H1 (cell line): ENCODE results near the gene OXSR1. TPM values are rescaled to one million over a fixed set of nuclear protein-coding genes. Genes with fewer than 3 reads are reported as not detected.

Source experiments
- CTCF ChIA-PET: fragments of 300-600 bp; sonication (Branson Sonifier 250); formaldehyde crosslinking; loops from one replicate; lab custom pipeline; 2021; ENCODE audit not compliant: partially characterized antibody; lab: Charles Lee
- POLR2A ChIA-PET: fragments of 300-600 bp; sonication (Branson Sonifier 250); formaldehyde crosslinking; loops from one replicate; lab custom pipeline; 2021; ENCODE audit warnings: inconsistent platforms; ENCODE audit not compliant: partially characterized antibody; lab: Charles Lee
- DNase-seq, 2 experiments: peaks; one replicate each; pipeline versions ENCODE4 v3.0.0 to v3.0.0-alpha.2; 2010 to 2022; ENCODE audit warnings: low spot score in 2 of 2, low read depth in 1 of 2, mixed read lengths in 1 of 2
- FAIRE-seq: peaks from 2 replicates; lab custom pipeline; 2011; peaks lifted over from hg19 to GRCh38; lab: Jason Lieb, UNC
- H2AFZ ChIP-seq: 2 replicates; pipeline ENCODE4 v1.8.1; 2012; ENCODE audit warnings: low read length, inconsistent platforms
- H2AK5ac ChIP-seq: 2 replicates; pipeline ENCODE4 v1.6.1; 2013; ENCODE audit warnings: low read depth, low read length
- H2BK120ac ChIP-seq: replicated peaks from 2 replicates; pipeline ENCODE3; 2013; ENCODE audit warnings: low read depth, low read length, inconsistent platforms
- H2BK12ac ChIP-seq: 2 replicates; pipeline ENCODE4 v1.6.1; 2013; ENCODE audit warnings: low read depth, low read length
- H2BK15ac ChIP-seq: 2 replicates; pipeline ENCODE4 v1.6.1; 2013; ENCODE audit warnings: low read length
- H2BK20ac ChIP-seq: 2 replicates; pipeline ENCODE4 v1.6.1; 2013; ENCODE audit warnings: low read length
- H2BK5ac ChIP-seq: 2 replicates; pipeline ENCODE4 v1.6.1; 2013; ENCODE audit warnings: low read depth, low read length
- H3K14ac ChIP-seq: 2 replicates; pipeline ENCODE4 v1.6.1; 2013; ENCODE audit warnings: inconsistent platforms; ENCODE audit not compliant: insufficient read length
- H3K18ac ChIP-seq: 2 replicates; pipeline ENCODE4 v1.6.1; 2013; ENCODE audit warnings: low read length; ENCODE audit errors: extremely low read depth
- H3K23ac ChIP-seq: 2 replicates; pipeline ENCODE4 v1.6.1; 2013; ENCODE audit warnings: inconsistent platforms; ENCODE audit not compliant: insufficient read length
- H3K23me2 ChIP-seq: 2 replicates; pipeline ENCODE4 v1.6.1; 2013; ENCODE audit warnings: low read depth, low read length
- H3K27ac ChIP-seq: 2 replicates; pipeline ENCODE4 v1.6.1; 2011; ENCODE audit warnings: low read depth, low read length, inconsistent platforms
- H3K27me3 ChIP-seq, 4 experiments: replicated peaks in 1 of 4; 1 replicate in 1 of 4; 2 replicates in 3 of 4; pipeline versions ENCODE4 v1.6.1 to v1.8.1; 2011 to 2013; ENCODE audit warnings: low read length in 3 of 4, mild to moderate bottlenecking in 3 of 4, inconsistent platforms in 2 of 4, mixed read lengths in 2 of 4, moderate library complexity in 1 of 4; ENCODE audit not compliant: control insufficient read depth in 3 of 4, insufficient read depth in 3 of 4; ENCODE audit errors: extremely low read depth in 1 of 4
- H3K36me3 ChIP-seq, 4 experiments: 2 replicates each; pipeline versions ENCODE4 v1.6.1 to v1.8.1; 2011 to 2013; ENCODE audit warnings: mild to moderate bottlenecking in 4 of 4, low read length in 3 of 4, moderate library complexity in 2 of 4, control low read depth in 1 of 4, inconsistent platforms in 1 of 4; ENCODE audit not compliant: insufficient read depth in 4 of 4, control insufficient read depth in 2 of 4
- H3K4ac ChIP-seq: replicated peaks from 2 replicates; pipeline ENCODE3; 2013; ENCODE audit warnings: low read length, low read depth, mixed read lengths, inconsistent platforms; ENCODE audit not compliant: insufficient read length
- H3K4me1 ChIP-seq, 4 experiments: replicated peaks in 1 of 4; 1 replicate in 1 of 4; 2 replicates in 3 of 4; pipeline versions ENCODE4 v1.6.1 to v1.8.1; 2011 to 2013; ENCODE audit warnings: low read length in 3 of 4, inconsistent platforms in 2 of 4, mixed read lengths in 1 of 4; ENCODE audit not compliant: insufficient read depth in 4 of 4, control insufficient read depth in 3 of 4
- H3K4me2 ChIP-seq, 2 experiments: 2 replicates each; pipeline versions ENCODE4 v1.6.1 to v1.8.1; 2011 to 2013; ENCODE audit warnings: low read depth in 2 of 2, low read length in 2 of 2, control low read depth in 1 of 2, inconsistent platforms in 1 of 2, mild to moderate bottlenecking in 1 of 2; ENCODE audit not compliant: insufficient read depth in 1 of 2
- H3K4me3 ChIP-seq, 4 experiments: fragments of 200-600, 300-600 bp in 1 of 4; sonication (generic), shearing (Covaris generic), sonication (Bioruptor Twin) in 1 of 4; 2 replicates each; pipeline versions ENCODE4 v1.5.1 to v1.8.1; 2011 to 2016; ENCODE audit warnings: low read length in 4 of 4, low read depth in 3 of 4, control low read depth in 2 of 4, inconsistent platforms in 2 of 4, mild to moderate bottlenecking in 2 of 4, mixed read lengths in 1 of 4, moderate library complexity in 1 of 4; ENCODE audit not compliant: insufficient read depth in 2 of 4; ENCODE audit errors: extremely low read depth in 1 of 4
- H3K56ac ChIP-seq: replicated peaks from 2 replicates; pipeline ENCODE3; 2013; ENCODE audit warnings: low read depth, mild to moderate bottlenecking, mixed read lengths, low read length, inconsistent platforms; ENCODE audit not compliant: insufficient read length
- H3K79me1 ChIP-seq: 2 replicates; pipeline ENCODE4 v1.6.1; 2013; ENCODE audit warnings: low read depth, low read length, control low read depth
- H3K79me2 ChIP-seq, 2 experiments: 2 replicates each; pipeline versions ENCODE4 v1.6.1 to v1.8.1; 2012 to 2013; ENCODE audit warnings: low read length in 2 of 2, mild to moderate bottlenecking in 2 of 2, inconsistent platforms in 1 of 2; ENCODE audit not compliant: insufficient read depth in 2 of 2, control insufficient read depth in 1 of 2
- H3K9ac ChIP-seq, 4 experiments: replicated peaks in 1 of 4; 1 replicate in 1 of 4; 2 replicates in 3 of 4; pipeline versions ENCODE4 v1.6.1 to v1.8.1; 2011 to 2013; ENCODE audit warnings: low read depth in 3 of 4, low read length in 3 of 4, control low read depth in 2 of 4, mild to moderate bottlenecking in 2 of 4, moderate library complexity in 2 of 4, inconsistent platforms in 1 of 4; ENCODE audit errors: extremely low read depth in 1 of 4
- H3K9me3 ChIP-seq, 2 experiments: 2 replicates each; pipeline versions ENCODE4 v1.6.1 to v1.8.1; 2012 to 2013; ENCODE audit warnings: mild to moderate bottlenecking in 2 of 2, moderate library complexity in 2 of 2, control low read depth in 1 of 2, inconsistent platforms in 1 of 2, low read depth in 1 of 2, low read length in 1 of 2, mixed read lengths in 1 of 2; ENCODE audit not compliant: insufficient read depth in 2 of 2
- H4K20me1 ChIP-seq, 2 experiments: replicated peaks in 1 of 2; 2 replicates each; pipeline versions ENCODE3 to v1.8.1; 2011 to 2013; ENCODE audit warnings: inconsistent platforms in 2 of 2, low read length in 2 of 2, mild to moderate bottlenecking in 1 of 2; ENCODE audit not compliant: insufficient read depth in 2 of 2, control insufficient read depth in 1 of 2
- H4K5ac ChIP-seq: 2 replicates; pipeline ENCODE4 v1.6.1; 2013; ENCODE audit warnings: low read length, low read depth, mixed read lengths, inconsistent platforms; ENCODE audit not compliant: insufficient read length
- H4K8ac ChIP-seq: 2 replicates; pipeline ENCODE4 v1.8.0; 2013; ENCODE audit warnings: mild to moderate bottlenecking, moderate library complexity, low read length, inconsistent platforms; ENCODE audit not compliant: insufficient read depth; ENCODE audit errors: extremely low read depth
- H4K91ac ChIP-seq: replicated peaks from 2 replicates; pipeline ENCODE3; 2013; ENCODE audit warnings: low read length, mixed read lengths, inconsistent platforms; ENCODE audit not compliant: insufficient read length
- ASH2L ChIP-seq: fragments of 200-600, 300-600 bp; sonication (generic); IDR thresholded peaks from one replicate; pipeline ENCODE4 v1.7.1; 2017; ENCODE audit warnings: low read length
- BACH1 ChIP-seq: IDR thresholded peaks from 2 replicates; pipeline ENCODE4 v1.6.1; 2012; ENCODE audit warnings: low read length, improper control_type of control experiment
- CBX5 ChIP-seq: fragments of 300-800, 300-1000 bp; sonication (generic); IDR thresholded peaks from 2 replicates; pipeline ENCODE4 v1.7.1; 2016; ENCODE audit warnings: antibody characterized with exemption, low read length, low read depth
- CBX8 ChIP-seq: fragments of 300-800, 300-1000 bp; sonication (generic); IDR thresholded peaks from 2 replicates; pipeline ENCODE4 v1.7.1; 2016; ENCODE audit warnings: low read depth, low read length, borderline replicate concordance
- E2F6 ChIP-seq: IDR thresholded peaks from 2 replicates; pipeline ENCODE4 v1.6.1; 2012; ENCODE audit warnings: inconsistent platforms
- EGR1 ChIP-seq: IDR thresholded peaks from 2 replicates; pipeline ENCODE4 v1.6.1; 2011; ENCODE audit warnings: low read depth, low read length, borderline replicate concordance
- GTF2F1 ChIP-seq: IDR thresholded peaks from 2 replicates; pipeline ENCODE4 v1.6.1; 2012; ENCODE audit warnings: low read depth, low read length, improper control_type of control experiment, borderline replicate concordance
- HDAC6 ChIP-seq: IDR thresholded peaks from one replicate; pipeline ENCODE4 v1.7.1; 2012; ENCODE audit warnings: low read depth, mild to moderate bottlenecking, inconsistent platforms, low read length, moderate library complexity
- JUND ChIP-seq: IDR thresholded peaks from 2 replicates; pipeline ENCODE4 v1.6.1; 2011; ENCODE audit warnings: mild to moderate bottlenecking, improper control_type of control experiment, low read length
- KDM4A ChIP-seq: IDR thresholded peaks from one replicate; pipeline ENCODE4 v1.7.1; 2012; ENCODE audit warnings: low read depth, mild to moderate bottlenecking, moderate library complexity, low read length, inconsistent platforms; ENCODE audit not compliant: severe bottlenecking
- RAD21 ChIP-seq, 2 experiments: IDR thresholded peaks in 1 of 2; conservative IDR thresholded peaks in 1 of 2; 2 replicates each; pipeline ENCODE4 v1.6.1; 2011; ENCODE audit warnings: low read depth in 2 of 2, low read length in 2 of 2, improper control_type of control experiment in 1 of 2, inconsistent platforms in 1 of 2, mild to moderate bottlenecking in 1 of 2, moderate library complexity in 1 of 2
- SAP30 ChIP-seq: fragments of 300-600 bp; sonication (generic); IDR thresholded peaks from 2 replicates; pipeline ENCODE4 v1.7.1; 2012; ENCODE audit warnings: low read length, moderate library complexity, mild to moderate bottlenecking, inconsistent platforms; ENCODE audit not compliant: insufficient read depth, insufficient replicate concordance
- TAF1 ChIP-seq: IDR thresholded peaks from 2 replicates; pipeline ENCODE4 v1.6.1; 2011; ENCODE audit warnings: mild to moderate bottlenecking, low read depth, low read length
- WGBS, 2 experiments: shearing (Covaris generic) in 1 of 2; methylation state at CpG; one replicate each; pipeline versions ENCODE4 v1.1.6 to v1.1.7; 2013 to 2015; ENCODE audit warnings: low lambda C conversion rate in 2 of 2, mixed read lengths in 2 of 2, inconsistent platforms in 1 of 2, low coverage in 1 of 2, missing lambda C conversion rate in 1 of 2; ENCODE audit not compliant: insufficient replicate concordance in 2 of 2, insufficient coverage in 1 of 2, insufficient read length in 1 of 2; ENCODE audit errors: extremely low coverage in 1 of 2, missing lambda C conversion rate in 1 of 2; 5-methylcytosine and 5-hydroxymethylcytosine counted together
- polyA plus RNA-seq, 7 experiments: library from polyadenylated mRNA; depleted of rRNA in 3 of 7; stranded (reverse) in 5 of 7; unstranded in 2 of 7; fragments of >200 nt in 5 of 7; fragments of 200-250 nt in 2 of 7; gene quantifications; 1 replicate in 5 of 7; 2 replicates in 1 of 7; 4 replicates in 1 of 7; pipeline versions ENCODE4 v1.2.1 to v1.2.3, GENCODE V29; 2011 to 2013; ENCODE audit warnings: missing spikeins in 2 of 7, mixed read lengths in 2 of 7
- total RNA-seq: library from RNA; stranded (reverse); fragmentation: NEBNext Ultra II Directional; extraction: Animal tissue kit (Norgen Biotek cat#: 25700); gene quantifications from 2 replicates; pipeline ENCODE4 v1.2.1, GENCODE V29; 2021

The OXSR1 gene
- total and polyA plus RNA-seq, 2 of the 8 experiments (the other 6 are each of a cell fraction or from before 2014, with no cell fraction given): 25.1 to 47.0 TPM

- H4K5ac ChIP-seq: no peak overlapping the region
- 73% methylated on average over 2 of the region's 2 CpGs; no CpG with 5 or more reads in 1 of the 2 experiments for WGBS, 2 experiments
- H3K27me3 ChIP-seq: no peaks in the 10 kb centered on the region
- no peak for DNase-seq
- no peak overlapping the region for H2BK12ac ChIP-seq
- H3K23ac ChIP-seq: no peak overlapping the region
- no peaks in the 10 kb centered on the region for H3K23me2 ChIP-seq
- peaks cover 0 to 8% of the 10 kb centered on the region in 2 experiments; a peak in 1 of 4 replicates for H3K79me2 ChIP-seq
- H2AK5ac ChIP-seq: no peak overlapping the region
- H3K14ac ChIP-seq: no peak overlapping the region
- H2AFZ ChIP-seq: no peak overlapping the region
- H3K56ac ChIP-seq: no peak overlapping the region
- H2BK20ac ChIP-seq: no peak overlapping the region
- peak overlapping the region; percentile 1; the same call in 1 of the 2 replicates for H3K27ac ChIP-seq
- H2BK5ac ChIP-seq: 0 out of 2 replicates have a peak overlapping the region, but pooled peaks have one; percentile 16
- no peak overlapping the region for H3K18ac ChIP-seq
- peaks cover 2 to 12% (median 5%) of the 10 kb centered on the region in 4 experiments; a peak in 5 of 8 replicates for H3K36me3 ChIP-seq
- H4K8ac ChIP-seq: no peak overlapping the region
- H3K79me1 ChIP-seq: peaks cover 8% of the 10 kb centered on the region
- no peak overlapping the region for H2BK15ac ChIP-seq
- CTCF ChIA-PET: interaction anchor here (0.6 to 1.5 kb wide), 4 partner anchors 22 to 1174 kb away, joined by 3 read pairs; no protein-coding TSS in a partner anchor
- FAIRE-seq: no peak
- no peak overlapping the region for H4K91ac ChIP-seq
- H3K4me2 ChIP-seq: no peak overlapping the region; a peak in 1 of 4 replicates
- H3K4ac ChIP-seq: no peak overlapping the region
- no peak overlapping the region for H3K4me3 ChIP-seq
- peaks cover 0 to 2% (median 0%) of the 10 kb centered on the region in 4 experiments; a peak in 1 of 7 replicates for H3K4me1 ChIP-seq
- no peak overlapping the region for H3K9ac ChIP-seq
- no peak overlapping the region for H2BK120ac ChIP-seq
- POLR2A ChIA-PET: no interaction called here
- no peaks in the 10 kb centered on the region for H3K9me3 ChIP-seq
- peaks cover 7 to 10% of the 10 kb centered on the region in 2 experiments for H4K20me1 ChIP-seq
- TF ChIP-seq ASH2L (no peak), SAP30 (no peak), JUND (no peak), E2F6 (no peak), KDM4A (no peak), EGR1 (no peak), RAD21 (IDR thresholded peaks at IDR 0.05 in 1 of 2, conservative IDR thresholded peaks at IDR 0.05 in 1 of 2; ENCODE audit: low read depth in 2 of 2, low read length in 2 of 2) (no peak), TAF1 (no peak), GTF2F1 (no peak), CBX5 (no peak), HDAC6 (no peak), CBX8 (no peak), BACH1 (no peak)
These were observed 38.4 kb downstream of the OXSR1 start for GRCh38 chr3:38203690-38204089.
